Measurements from ENCODE around the gene TUFM. TPM values are rescaled to one million over a fixed set of nuclear protein-coding genes. Genes with fewer than 3 reads are reported as not detected.

The TUFM gene
- polyA plus RNA-seq, 1 donor from 2014 or later, result 144 TPM

GRCh38 chr16:28879841-28880588 is 33.9 kb upstream of the TUFM start:
- H3K27ac ChIP-seq (ENCODE audit: low read length), result no peak overlapping the region
- H3K79me2 ChIP-seq (replicated peaks; ENCODE audit: insufficient read depth, low read length), result no peaks in the 10 kb centered on the region
- TF ChIP-seq EP300 (conservative IDR thresholded peaks at IDR 0.05; ENCODE audit: poor library complexity, severe bottlenecking), result no peak
- peak; percentile 40 for TF ChIP-seq POLR2AphosphoS5 (IDR thresholded peaks at IDR 0.05)
- TF ChIP-seq SMC3 (conservative IDR thresholded peaks at IDR 0.05; ENCODE audit: poor library complexity), result no peak
- peak; percentile 83 for TF ChIP-seq MXI1 (conservative IDR thresholded peaks at IDR 0.05; ENCODE audit: poor library complexity, severe bottlenecking)
- TF ChIP-seq REST (IDR thresholded peaks at IDR 0.05; ENCODE audit: borderline replicate concordance), result peak; percentile 23
- TF ChIP-seq TAF1 (IDR thresholded peaks at IDR 0.05; ENCODE audit: low read depth), result no peak
- no peaks in the 10 kb centered on the region for H4K20me1 ChIP-seq (ENCODE audit: insufficient read depth)
- peak overlapping the region; percentile 73 for H2AFZ ChIP-seq (ENCODE audit: low read depth, low read length)
- peak overlapping the region; percentile 83 for H3K4me3 ChIP-seq (ENCODE audit: low read length)
- no peaks in the 10 kb centered on the region for H3F3A ChIP-seq (ENCODE audit: insufficient read depth, low read length, poor library complexity, severe bottlenecking)
- H3K9me2 ChIP-seq (ENCODE audit: insufficient read depth, low read length), result no peaks in the 10 kb centered on the region
- H3K27me3 ChIP-seq (ENCODE audit: insufficient read depth, low read depth, low read length), result no peaks in the 10 kb centered on the region
- no peaks in the 10 kb centered on the region for H3K36me3 ChIP-seq (ENCODE audit: insufficient read depth, low read length)
- peak overlapping the region; percentile 68 for H3K9ac ChIP-seq (ENCODE audit: low read length)
- H3K9me3 ChIP-seq (ENCODE audit: low read length), result no peaks in the 10 kb centered on the region
- peak overlapping the region; percentile 92 for H3K4me2 ChIP-seq (ENCODE audit: low read length)

DNA sequence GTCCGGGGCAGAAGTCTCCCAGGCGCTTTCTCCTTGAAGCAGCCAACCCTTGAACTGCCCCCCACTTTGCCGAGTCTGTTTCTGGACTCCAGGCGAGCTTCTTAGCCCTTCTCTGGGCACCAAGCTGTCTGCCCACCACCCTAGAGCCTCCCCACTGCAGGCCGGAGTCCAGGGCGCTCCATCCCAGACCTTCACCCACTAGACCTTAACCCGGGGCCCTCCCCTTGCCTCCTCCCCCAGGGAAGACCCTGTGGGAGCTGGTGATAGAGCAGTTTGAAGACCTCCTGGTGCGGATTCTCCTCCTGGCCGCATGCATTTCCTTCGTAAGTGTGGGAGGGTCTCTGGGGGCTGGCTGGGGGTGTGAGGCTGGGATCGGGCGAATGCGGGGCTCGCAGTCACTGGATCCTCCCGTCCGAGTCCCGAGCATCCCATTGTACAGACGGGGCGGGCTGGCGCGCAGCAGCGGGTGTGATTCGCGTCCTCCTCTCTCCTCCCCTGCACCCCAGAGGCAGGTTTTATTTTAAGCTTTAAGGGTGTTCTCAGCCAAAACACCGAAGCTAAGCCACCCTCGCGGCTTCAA is 33.2 kb upstream of the TUFM start:
- Histone ChIP-seq H2AFZ (ENCODE audit: low read depth, low read length) (peak overlapping the region; percentile 73), H3K27ac (ENCODE audit: low read length) (no peak overlapping the region)

More for the DNA sequence above, 33.2 kb upstream of the TUFM start:
- Histone ChIP-seq H3K9me3 (ENCODE audit: low read length) (no peaks in the 10 kb centered on the region), H3K4me3 (ENCODE audit: low read length) (peak overlapping the region; percentile 83), H3K9me2 (ENCODE audit: insufficient read depth, low read length) (no peaks in the 10 kb centered on the region), H3K9ac (ENCODE audit: low read length) (peak overlapping the region; percentile 68), H3K27me3 (ENCODE audit: insufficient read depth, low read depth, low read length) (no peaks in the 10 kb centered on the region), H4K20me1 (ENCODE audit: insufficient read depth) (no peaks in the 10 kb centered on the region), H3K4me2 (ENCODE audit: low read length) (peak overlapping the region; percentile 62), H3K79me2 (replicated peaks; ENCODE audit: insufficient read depth, low read length) (no peaks in the 10 kb centered on the region), H3F3A (ENCODE audit: insufficient read depth, low read length, poor library complexity, severe bottlenecking) (no peaks in the 10 kb centered on the region), H3K36me3 (ENCODE audit: insufficient read depth, low read length) (no peaks in the 10 kb centered on the region)
- TF ChIP-seq SMC3 (conservative IDR thresholded peaks at IDR 0.05; ENCODE audit: poor library complexity), result no peak
- peak; percentile 45 for TF ChIP-seq REST (IDR thresholded peaks at IDR 0.05; ENCODE audit: borderline replicate concordance)
- TF ChIP-seq TAF1 (IDR thresholded peaks at IDR 0.05; ENCODE audit: low read depth), result peak; percentile 66
